Measurements from ENCODE around the gene POLK. TPM values are rescaled to one million over a fixed set of nuclear protein-coding genes. Genes with fewer than 3 reads are reported as not detected.
"Not testable (repeated sequence)": the region's sequence is repeated elsewhere in the genome, so short reads cannot be mapped to it uniquely, and the experiment has no call there.

POLK gene
- total RNA-seq, 1 experiment from 2014 or later = 34.8 TPM

- no peak overlapping the region for H3K4me3 ChIP-seq
- H3K27ac ChIP-seq = no peak overlapping the region
- H3K4me1 ChIP-seq (replicated peaks) = no peaks in the 10 kb centered on the region
- DNase-seq (ENCODE audit: low read depth in 1 of 2, low spot score in 2 of 2) = no peak
- peaks cover 18% of the 10 kb centered on the region for H3K36me3 ChIP-seq
- H3K9me3 ChIP-seq (replicated peaks) = no peaks in the 10 kb centered on the region; the same call in 1 of the 2 replicates
- H3K27me3 ChIP-seq (replicated peaks) = no peaks in the 10 kb centered on the region
Observed at GRCh38 chr5:75519761-75520160, 8.1 kb downstream of the POLK start.

GRCh38 chr5:75521195-75521594 is 9.5 kb downstream of the POLK start:
- H3K36me3 ChIP-seq = peaks cover 22% of the 10 kb centered on the region
- no peak overlapping the region for H3K4me3 ChIP-seq
- H3K27me3 ChIP-seq (replicated peaks) = no peaks in the 10 kb centered on the region
- DNase-seq (ENCODE audit: low read depth in 1 of 2, low spot score in 2 of 2) = no peak
- H3K9me3 ChIP-seq (replicated peaks) = no peaks in the 10 kb centered on the region; the same call in 1 of the 2 replicates
- H3K4me1 ChIP-seq (replicated peaks) = no peaks in the 10 kb centered on the region
- no peak overlapping the region for H3K27ac ChIP-seq

- Histone ChIP-seq H3K27ac (no peak overlapping the region), H3K36me3 (peaks cover 22% of the 10 kb centered on the region), H3K4me3 (no peak overlapping the region), H3K27me3 (replicated peaks) (no peaks in the 10 kb centered on the region), H3K9me3 (replicated peaks) (no peaks in the 10 kb centered on the region; the same call in 1 of the 2 replicates), H3K4me1 (replicated peaks) (no peaks in the 10 kb centered on the region)
- DNase-seq (ENCODE audit: low read depth in 1 of 2, low spot score in 2 of 2) = no peak
Observed at GRCh38 chr5:75522025-75522424, 10.3 kb downstream of the POLK start.

GRCh38 chr5:75522542-75522941 is 10.9 kb downstream of the POLK start:
- DNase-seq (ENCODE audit: low read depth in 1 of 2, low spot score in 2 of 2) = no peak
- Histone ChIP-seq H3K27ac (no peak overlapping the region), H3K4me3 (no peak overlapping the region), H3K4me1 (replicated peaks) (no peaks in the 10 kb centered on the region), H3K9me3 (replicated peaks) (no peaks in the 10 kb centered on the region; the same call in 1 of the 2 replicates), H3K27me3 (replicated peaks) (no peaks in the 10 kb centered on the region), H3K36me3 (peaks cover 22% of the 10 kb centered on the region)

- Histone ChIP-seq H3K36me3 (peaks cover 22% of the 10 kb centered on the region), H3K9me3 (replicated peaks) (no peaks in the 10 kb centered on the region; the same call in 1 of the 2 replicates), H3K27me3 (replicated peaks) (no peaks in the 10 kb centered on the region), H3K27ac (no peak overlapping the region), H3K4me1 (replicated peaks) (no peaks in the 10 kb centered on the region), H3K4me3 (no peak overlapping the region)
- no peak for DNase-seq (ENCODE audit: low read depth in 1 of 2, low spot score in 2 of 2)
Observed at GRCh38 chr5:75523275-75523674, 11.6 kb downstream of the POLK start.

- Histone ChIP-seq H3K36me3 (peaks cover 22% of the 10 kb centered on the region), H3K9me3 (replicated peaks) (no peaks in the 10 kb centered on the region; the same call in 1 of the 2 replicates), H3K4me3 (no peak overlapping the region), H3K27ac (no peak overlapping the region), H3K27me3 (replicated peaks) (no peaks in the 10 kb centered on the region), H3K4me1 (replicated peaks) (no peaks in the 10 kb centered on the region)
- DNase-seq (ENCODE audit: low read depth in 1 of 2, low spot score in 2 of 2) = no peak
Observed at GRCh38 chr5:75524071-75524470, 12.4 kb downstream of the POLK start.

GRCh38 chr5:75524591-75524990 is 12.9 kb downstream of the POLK start:
- Histone ChIP-seq H3K27ac (no peak overlapping the region), H3K4me1 (replicated peaks) (no peaks in the 10 kb centered on the region), H3K27me3 (replicated peaks) (no peaks in the 10 kb centered on the region), H3K4me3 (no peak overlapping the region), H3K36me3 (peaks cover 21% of the 10 kb centered on the region), H3K9me3 (replicated peaks) (no peaks in the 10 kb centered on the region; the same call in 1 of the 2 replicates)
- no peak for DNase-seq (ENCODE audit: low read depth in 1 of 2, low spot score in 2 of 2)

GRCh38 chr5:75525344-75525743 is 13.7 kb downstream of the POLK start:
- H3K4me3 ChIP-seq = no peak overlapping the region

GRCh38 chr5:75526070-75526469 is 14.4 kb downstream of the POLK start:
- H3K4me3 ChIP-seq = no peak overlapping the region
- no peak overlapping the region for H3K27ac ChIP-seq
- no peak for DNase-seq (ENCODE audit: low read depth in 1 of 2, low spot score in 2 of 2)
- peaks cover 11% of the 10 kb centered on the region for H3K36me3 ChIP-seq
- no peaks in the 10 kb centered on the region for H3K4me1 ChIP-seq (replicated peaks)
- H3K9me3 ChIP-seq (replicated peaks) = no peaks in the 10 kb centered on the region; the same call in 1 of the 2 replicates
- H3K27me3 ChIP-seq (replicated peaks) = no peaks in the 10 kb centered on the region

More at GRCh38 chr5:75525344-75525743, 13.7 kb downstream of the POLK start:
- H3K27me3 ChIP-seq (replicated peaks) = no peaks in the 10 kb centered on the region
- no peaks in the 10 kb centered on the region; the same call in 1 of the 2 replicates for H3K9me3 ChIP-seq (replicated peaks)
- no peaks in the 10 kb centered on the region for H3K4me1 ChIP-seq (replicated peaks)
- H3K36me3 ChIP-seq = peaks cover 17% of the 10 kb centered on the region
- H3K27ac ChIP-seq = no peak overlapping the region
- DNase-seq (ENCODE audit: low read depth in 1 of 2, low spot score in 2 of 2) = no peak

- DNase-seq (ENCODE audit: low read depth in 1 of 2, low spot score in 2 of 2) = no peak
- Histone ChIP-seq H3K4me3 (no peak overlapping the region), H3K9me3 (replicated peaks) (no peaks in the 10 kb centered on the region; the same call in 1 of the 2 replicates), H3K27me3 (replicated peaks) (no peaks in the 10 kb centered on the region), H3K36me3 (peaks cover 13% of the 10 kb centered on the region; the same call in 1 of the 2 replicates), H3K27ac (no peak overlapping the region), H3K4me1 (replicated peaks) (no peaks in the 10 kb centered on the region)
Observed at GRCh38 chr5:75529185-75529584, 17.5 kb downstream of the POLK start.

- no peak for DNase-seq (ENCODE audit: low read depth in 1 of 2, low spot score in 2 of 2)
- Histone ChIP-seq H3K4me1 (replicated peaks) (no peaks in the 10 kb centered on the region), H3K27ac (no peak overlapping the region), H3K27me3 (replicated peaks) (no peaks in the 10 kb centered on the region), H3K9me3 (replicated peaks) (peaks cover 6% of the 10 kb centered on the region; the same call in 1 of the 2 replicates), H3K36me3 (peaks cover 26% of the 10 kb centered on the region), H3K4me3 (no peak overlapping the region)
Observed at GRCh38 chr5:75532190-75532589, 20.5 kb downstream of the POLK start.

- not testable (repeated sequence) for H3K27ac ChIP-seq
Observed at GRCh38 chr5:75533716-75534115, 22.0 kb downstream of the POLK start.

GRCh38 chr5:75534734-75535133 is 23.0 kb downstream of the POLK start:
- no peak for DNase-seq (ENCODE audit: low read depth in 1 of 2, low spot score in 2 of 2)
- H3K27ac ChIP-seq = no peak overlapping the region
- H3K9me3 ChIP-seq (replicated peaks) = peaks cover 6% of the 10 kb centered on the region; the same call in 1 of the 2 replicates

More at GRCh38 chr5:75533716-75534115, 22.0 kb downstream of the POLK start:
- not testable (repeated sequence) for H3K4me1 ChIP-seq (replicated peaks); DNase-seq (ENCODE audit: low read depth in 1 of 2, low spot score in 2 of 2); H3K9me3 ChIP-seq (replicated peaks); H3K27me3 ChIP-seq (replicated peaks); H3K4me3 ChIP-seq
- H3K36me3 ChIP-seq = peaks cover 26% of the 10 kb centered on the region

GRCh38 chr5:75536147-75536546 is 24.5 kb downstream of the POLK start:
- no peaks in the 10 kb centered on the region for H3K4me1 ChIP-seq (replicated peaks)
- H3K27me3 ChIP-seq (replicated peaks) = no peaks in the 10 kb centered on the region
- H3K27ac ChIP-seq = no peak overlapping the region
- DNase-seq (ENCODE audit: low read depth in 1 of 2, low spot score in 2 of 2) = no peak
- H3K9me3 ChIP-seq (replicated peaks) = peaks cover 6% of the 10 kb centered on the region; the same call in 1 of the 2 replicates
- H3K4me3 ChIP-seq = no peak overlapping the region
- peaks cover 26% of the 10 kb centered on the region for H3K36me3 ChIP-seq

More at GRCh38 chr5:75534734-75535133, 23.0 kb downstream of the POLK start:
- H3K27me3 ChIP-seq (replicated peaks) = no peaks in the 10 kb centered on the region
- H3K4me3 ChIP-seq = no peak overlapping the region
- peaks cover 26% of the 10 kb centered on the region for H3K36me3 ChIP-seq
- no peaks in the 10 kb centered on the region for H3K4me1 ChIP-seq (replicated peaks)

All from SJSA1 (cell line).